GM12891 (cell line): Measurements from ENCODE around the gene SGSH.

Experiments
- DNase-seq: peaks from one replicate; pipeline ENCODE4 v3.0.0; 2011; ENCODE audit warnings: low spot score; ENCODE audit not compliant: insufficient read length
- FAIRE-seq: peaks from 2 replicates; lab custom pipeline; 2011; peaks lifted over from hg19 to GRCh38; lab: Jason Lieb, UNC
- PAX5 ChIP-seq: IDR thresholded peaks from 2 replicates; pipeline ENCODE4 v1.6.1; 2011; ENCODE audit warnings: low read length, moderate library complexity, mild to moderate bottlenecking; ENCODE audit not compliant: insufficient read depth, severe bottlenecking
- POLR2A ChIP-seq: IDR thresholded peaks from 2 replicates; pipeline ENCODE4 v1.6.1; 2011; ENCODE audit warnings: low read depth, low read length, control low read depth
- POLR2AphosphoS5 ChIP-seq: IDR thresholded peaks from 2 replicates; pipeline ENCODE4 v1.6.1; 2011; ENCODE audit warnings: low read depth, low read length, control low read depth
- POU2F2 ChIP-seq: IDR thresholded peaks from 2 replicates; pipeline ENCODE4 v1.6.1; 2011; ENCODE audit warnings: low read depth, mild to moderate bottlenecking, control low read depth, low read length, moderate library complexity
- SPI1 ChIP-seq: IDR thresholded peaks from 2 replicates; pipeline ENCODE4 v1.6.1; 2011; ENCODE audit warnings: low read depth, low read length, control low read depth
- TAF1 ChIP-seq: IDR thresholded peaks from 2 replicates; pipeline ENCODE4 v1.6.1; 2011; ENCODE audit warnings: low read depth, low read length, control low read depth

The SGSH gene

DNA sequence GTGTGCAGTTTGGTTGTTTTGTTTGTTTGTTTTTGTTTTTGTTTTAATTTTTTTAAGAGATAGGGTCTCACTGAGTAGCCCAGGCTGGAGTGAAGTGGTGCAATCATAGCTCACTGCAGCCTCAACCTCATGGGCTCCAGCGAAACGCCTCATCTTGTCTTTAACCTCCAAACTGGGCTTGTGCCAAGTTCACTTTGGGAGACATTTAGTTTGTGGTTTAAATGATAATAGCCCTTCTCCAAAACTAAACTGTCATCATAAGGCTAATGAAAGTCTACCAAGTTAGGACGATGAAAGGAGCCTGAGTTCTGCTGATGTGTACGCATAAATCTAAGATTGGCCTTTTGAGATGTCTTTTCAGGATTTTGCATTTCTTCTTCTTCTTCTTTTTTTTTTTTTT lies 56.8 kb downstream of the SGSH start:
- no peak for TF ChIP-seq POU2F2
- no peak for TF ChIP-seq TAF1
- no peak for TF ChIP-seq SPI1
- no peak for TF ChIP-seq POLR2A
- no peak for TF ChIP-seq POLR2AphosphoS5
- TF ChIP-seq PAX5, result no peak
- no peak for FAIRE-seq
- no peak for DNase-seq

DNA sequence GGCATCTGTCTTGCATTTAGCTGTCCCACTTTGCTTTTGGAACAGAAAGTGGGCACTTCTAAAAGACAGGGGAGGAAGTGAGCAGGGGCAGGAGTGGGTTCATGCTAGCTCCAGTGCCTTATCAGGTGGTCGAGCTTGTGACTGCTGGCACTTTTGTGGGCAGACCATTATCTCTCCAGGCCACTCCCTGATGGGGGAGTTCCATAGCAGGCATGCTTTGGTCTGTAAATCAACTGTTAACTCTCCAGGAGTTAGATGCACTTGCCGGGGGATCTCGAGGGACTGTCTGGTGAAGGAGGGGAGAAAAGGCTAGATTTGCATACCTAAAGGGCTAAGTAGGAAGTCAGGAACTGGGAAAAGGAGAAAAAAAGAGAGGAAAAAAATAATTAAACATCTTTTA lies 59.6 kb downstream of the SGSH start:
- FAIRE-seq (no peak), DNase-seq (no peak)
- TF ChIP-seq POLR2A, result no peak
- no peak for TF ChIP-seq SPI1
- TF ChIP-seq PAX5, result no peak
- no peak for TF ChIP-seq POLR2AphosphoS5
- TF ChIP-seq TAF1, result no peak
- no peak for TF ChIP-seq POU2F2
